ENCODE measurements around the gene GALNT13.

- TF ChIP-seq CTCF (conservative IDR thresholded peaks at IDR 0.05; ENCODE audit: low read length) = no peak
- TF ChIP-seq EZH2phosphoT487 (IDR thresholded peaks at IDR 0.05; ENCODE audit: borderline replicate concordance) = no peak
These were observed 298.7 kb downstream of the GALNT13 start for GRCh38 chr2:154170400-154170799.
